ENCODE results near the gene E2F1. TPM values are rescaled to one million over a fixed set of nuclear protein-coding genes. Genes with fewer than 3 reads are reported as not detected.

Gene E2F1
- total RNA-seq, 4 donors from 2014 or later: 1.3 to 4.2 (median 1.8) TPM

DNA sequence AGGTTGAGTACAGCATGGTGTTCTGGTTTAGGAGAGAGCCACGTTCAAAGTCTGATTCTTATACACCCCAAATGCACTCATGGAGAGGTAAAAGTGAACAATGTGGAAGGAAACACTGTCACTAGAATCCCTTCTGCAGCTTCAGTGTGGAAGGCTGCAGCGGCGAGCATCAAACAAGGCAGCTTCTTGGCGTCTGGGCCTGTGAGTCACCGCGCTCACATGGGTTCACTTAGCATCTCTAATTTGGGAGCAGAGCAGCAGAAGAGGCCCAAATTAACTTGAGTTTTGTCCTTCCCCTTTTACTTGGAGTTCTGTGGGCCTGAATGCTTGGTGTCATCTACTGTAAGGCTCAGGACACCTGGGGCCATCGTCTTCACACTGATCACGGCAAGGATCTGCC, 10.9 kb upstream of the E2F1 start:
- Histone ChIP-seq H3K4me3 (no peak overlapping the region), H3K4me1 (peaks cover 0 to 19% (median 3%) of the 10 kb centered on the region in 4 donors), H3K27me3 (no peaks in the 10 kb centered on the region), H3K36me3 (no peaks in the 10 kb centered on the region), H3K9me3 (no peaks in the 10 kb centered on the region), H3K27ac (peak overlapping the region in 2 of 4 donors; percentile 26 to 47)
- WGBS, 2 donors: 70 to 74% methylated on average over 8 of the region's 8 CpGs
- no peak for TF ChIP-seq POLR2A (IDR thresholded peaks at IDR 0.05)
- TF ChIP-seq CTCF (IDR thresholded peaks at IDR 0.05): no peak
- TF ChIP-seq EP300 (IDR thresholded peaks at IDR 0.05): no peak
- DNase-seq (ENCODE audit: low spot score in 2 of 2): peak in 1 of 2 donors; percentile 45

DNA sequence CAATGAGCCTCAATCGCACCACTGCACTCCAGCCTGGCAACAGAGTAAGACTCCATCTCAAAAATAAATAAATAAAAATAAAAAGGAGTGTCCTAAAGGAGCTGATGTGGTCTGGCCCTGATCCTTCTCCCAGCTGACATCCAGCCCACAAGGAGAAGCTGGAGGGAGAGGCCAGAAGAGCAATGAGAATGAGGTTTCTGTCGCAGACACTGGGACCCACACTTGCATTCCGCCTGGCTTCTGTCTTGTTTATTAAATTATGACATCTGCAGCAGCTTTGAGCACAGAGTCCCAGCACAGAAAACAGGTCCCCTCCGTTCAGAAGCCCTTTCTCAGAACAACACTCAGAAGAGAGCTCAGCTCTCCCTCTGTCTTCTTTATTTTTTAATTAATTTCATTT, 10.3 kb upstream of the E2F1 start:
- H3K9me3 ChIP-seq: no peaks in the 10 kb centered on the region
- DNase-seq (ENCODE audit: low spot score in 2 of 2): no peak
- WGBS, 2 donors: 73 to 82% methylated on average over 4 of the region's 4 CpGs
- TF ChIP-seq POLR2A (IDR thresholded peaks at IDR 0.05) (no peak), EP300 (IDR thresholded peaks at IDR 0.05) (no peak), CTCF (IDR thresholded peaks at IDR 0.05) (no peak)
- H3K4me3 ChIP-seq: no peak overlapping the region
- no peaks in the 10 kb centered on the region for H3K27me3 ChIP-seq
- H3K27ac ChIP-seq: no peak overlapping the region
- peaks cover 0 to 19% (median 3%) of the 10 kb centered on the region in 4 donors for H3K4me1 ChIP-seq
- no peaks in the 10 kb centered on the region for H3K36me3 ChIP-seq

DNA sequence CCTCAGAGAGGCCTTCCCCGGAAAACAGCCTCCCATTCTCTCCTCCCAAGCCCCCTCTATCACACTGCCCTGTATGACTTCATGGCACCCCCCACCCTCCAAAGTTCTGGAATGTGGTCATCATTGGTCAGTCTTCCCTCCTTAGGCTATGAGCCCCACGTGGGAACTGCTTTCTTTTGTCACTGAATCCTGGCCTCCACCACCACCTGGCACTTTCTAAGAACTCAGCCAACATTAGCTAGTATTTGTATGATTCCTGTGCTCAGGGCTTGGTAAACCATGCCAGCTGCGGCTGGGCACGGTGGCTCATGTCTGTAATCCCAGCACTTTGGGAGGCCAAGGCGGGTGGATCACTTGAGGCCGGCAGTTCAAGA, 8.4 kb upstream of the E2F1 start:
- peaks cover 0 to 23% (median 3%) of the 10 kb centered on the region in 4 donors for H3K4me1 ChIP-seq
- WGBS, 2 donors: 72 to 74% methylated on average over 6 of the region's 6 CpGs
- H3K4me3 ChIP-seq: no peak overlapping the region
- no peak for DNase-seq (ENCODE audit: low spot score in 2 of 2)
- H3K9me3 ChIP-seq: no peaks in the 10 kb centered on the region
- peak overlapping the region; percentile 38 to 90 (median 66) for H3K27ac ChIP-seq
- TF ChIP-seq POLR2A (IDR thresholded peaks at IDR 0.05) (no peak), CTCF (IDR thresholded peaks at IDR 0.05) (no peak), EP300 (IDR thresholded peaks at IDR 0.05) (no peak)
- H3K27me3 ChIP-seq: no peaks in the 10 kb centered on the region
- H3K36me3 ChIP-seq: no peaks in the 10 kb centered on the region

GRCh38 chr20:33693741-33694638, 7.8 kb upstream of the E2F1 start:
- Histone ChIP-seq H3K27me3 (no peaks in the 10 kb centered on the region), H3K9me3 (no peaks in the 10 kb centered on the region), H3K4me1 (peaks cover 0 to 25% (median 3%) of the 10 kb centered on the region in 4 donors), H3K4me3 (no peak overlapping the region), H3K27ac (peak overlapping the region; percentile 38 to 90 (median 66)), H3K36me3 (no peaks in the 10 kb centered on the region)
- 43 to 49% methylated on average over 17 of the region's 17 CpGs for WGBS, 2 donors
- TF ChIP-seq EP300 (IDR thresholded peaks at IDR 0.05) (no peak), CTCF (IDR thresholded peaks at IDR 0.05) (no peak), POLR2A (IDR thresholded peaks at IDR 0.05) (no peak)
- no peak for DNase-seq (ENCODE audit: low spot score in 2 of 2)

DNA sequence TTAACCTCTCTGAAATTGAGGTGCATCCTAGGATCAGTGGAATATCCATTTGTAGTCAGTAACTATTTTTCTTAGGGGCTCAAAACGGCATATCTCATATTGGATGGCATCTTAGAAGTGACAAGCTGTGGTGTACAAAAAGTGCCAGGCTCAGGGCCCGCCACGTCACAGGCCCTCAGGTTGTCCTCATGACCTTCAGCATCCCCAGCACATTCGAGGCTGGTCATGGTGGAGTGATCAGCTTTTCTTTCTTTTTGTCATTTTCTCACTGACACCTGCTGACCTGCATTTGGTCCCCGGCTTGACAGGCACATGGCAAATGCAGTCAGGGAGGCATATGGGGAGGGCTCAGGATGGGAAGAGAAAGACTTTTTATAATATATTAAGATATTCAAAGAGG, 7.1 kb upstream of the E2F1 start:
- Histone ChIP-seq H3K9me3 (no peaks in the 10 kb centered on the region), H3K4me1 (peaks cover 0 to 25% (median 3%) of the 10 kb centered on the region in 4 donors), H3K36me3 (no peaks in the 10 kb centered on the region), H3K27ac (peak overlapping the region; percentile 38 to 90 (median 66)), H3K27me3 (no peaks in the 10 kb centered on the region), H3K4me3 (no peak overlapping the region)
- no peak for TF ChIP-seq CTCF (IDR thresholded peaks at IDR 0.05)
- TF ChIP-seq EP300 (IDR thresholded peaks at IDR 0.05): no peak
- TF ChIP-seq POLR2A (IDR thresholded peaks at IDR 0.05): no peak
- WGBS, 2 donors: 62 to 67% methylated on average over 5 of the region's 5 CpGs
- no peak for DNase-seq (ENCODE audit: low spot score in 2 of 2)

Measured in tibial nerve (tissue), 4 donors.